Measurements from ENCODE around the gene BRSK1.

Gene BRSK1

GRCh38 chr19:55283548-55284377 lies at the start of gene BRSK1:
TSS of gene BRSK1 (plus strand) at chr19:55283997. CDS start at chr19:55284443, 446 bp downstream.
- peak within 1 kb of the TSS; percentile 53 for H3K4me3 ChIP-seq (ENCODE audit: low read depth, low read length)
- DNase-seq (ENCODE audit: low read depth): peak; percentile 14

- H3K4me3 ChIP-seq (ENCODE audit: low read depth, low read length): no peak overlapping the region
- no peak for DNase-seq (ENCODE audit: low read depth)
Observed at GRCh38 chr19:55238030-55238429, 45.8 kb upstream of the BRSK1 start.

- DNase-seq (ENCODE audit: low read depth): no peak
- no peak overlapping the region for H3K4me3 ChIP-seq (ENCODE audit: low read depth, low read length)
Observed at GRCh38 chr19:55239004-55239403, 44.8 kb upstream of the BRSK1 start.

DNA sequence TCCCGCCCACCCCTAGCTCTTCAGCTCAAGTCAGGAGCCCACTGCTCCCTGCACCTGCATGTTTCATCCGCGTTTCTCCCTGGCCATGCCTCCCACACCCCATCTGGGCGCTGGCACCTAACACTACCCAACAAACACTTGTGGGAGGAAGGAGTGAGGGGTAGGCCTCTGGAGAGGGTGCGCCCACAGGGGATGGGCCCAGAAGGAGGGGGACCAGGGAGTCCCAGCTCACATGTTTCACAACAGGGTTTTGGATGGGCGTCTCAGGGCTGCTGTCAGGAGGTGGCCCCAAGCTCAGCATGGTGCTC lies 43.1 kb upstream of the BRSK1 start:
- H3K4me3 ChIP-seq (ENCODE audit: low read depth, low read length): no peak overlapping the region
- no peak for DNase-seq (ENCODE audit: low read depth)

- no peak for DNase-seq (ENCODE audit: low read depth)
- no peak overlapping the region for H3K4me3 ChIP-seq (ENCODE audit: low read depth, low read length)
Observed at GRCh38 chr19:55241143-55241934, 42.5 kb upstream of the BRSK1 start.

GRCh38 chr19:55241935-55242464 lies 41.8 kb upstream of the BRSK1 start:
- no peak overlapping the region for H3K4me3 ChIP-seq (ENCODE audit: low read depth, low read length)
- no peak for DNase-seq (ENCODE audit: low read depth)

DNA sequence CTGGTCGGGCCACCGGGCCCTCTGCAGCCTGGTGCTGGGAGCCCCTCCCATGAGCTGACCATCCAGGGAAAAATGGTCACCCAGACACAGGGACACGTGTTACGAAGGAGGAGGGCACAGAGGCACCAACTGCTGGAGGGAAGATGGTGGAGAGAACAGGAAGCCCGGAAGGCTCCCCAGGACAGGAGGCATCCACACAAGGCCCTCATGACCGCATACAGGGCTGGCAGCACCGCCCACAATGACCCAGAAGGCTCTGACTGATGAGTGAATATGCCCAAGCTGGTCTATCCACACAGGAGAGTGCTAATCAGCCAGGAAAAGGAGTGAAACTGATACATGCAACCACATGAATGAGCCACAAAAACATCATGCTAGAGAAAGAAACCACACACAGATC lies 41.3 kb upstream of the BRSK1 start:
- no peak overlapping the region for H3K4me3 ChIP-seq (ENCODE audit: low read depth, low read length)
- no peak for DNase-seq (ENCODE audit: low read depth)

DNA sequence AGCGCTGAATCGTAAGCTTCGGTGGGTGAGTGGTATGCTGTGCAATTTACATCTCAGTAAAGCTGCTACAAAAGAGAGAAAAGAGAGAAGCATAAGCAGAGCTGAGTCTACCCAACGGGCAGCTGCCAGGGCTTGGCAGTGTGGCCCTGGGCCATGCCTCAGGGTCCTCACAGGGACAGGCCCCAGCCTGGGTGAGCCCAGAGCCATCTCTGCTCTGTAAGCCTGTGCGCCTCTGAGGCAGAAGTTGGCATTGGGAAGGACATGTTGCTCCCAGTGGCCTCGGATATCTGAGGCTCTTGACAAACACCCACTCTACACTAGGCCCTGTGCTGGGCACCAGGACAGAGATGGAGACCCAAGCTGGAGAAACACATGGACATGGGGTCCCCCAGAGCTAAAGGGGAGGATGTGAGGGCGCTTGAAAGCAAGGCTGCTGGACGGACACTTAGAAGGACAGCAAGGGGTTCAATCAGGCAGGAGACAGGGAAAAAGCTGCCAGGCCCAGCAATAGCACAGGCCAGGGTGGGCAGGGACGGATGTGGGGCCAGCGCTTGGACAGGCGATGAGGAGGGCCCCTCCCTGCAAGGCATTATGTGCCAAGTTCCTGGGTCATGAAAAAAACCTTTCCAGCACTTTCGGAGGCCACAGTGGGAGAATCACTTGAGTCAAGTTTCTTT lies 39.7 kb upstream of the BRSK1 start:
- no peak for DNase-seq (ENCODE audit: low read depth)
- no peak overlapping the region for H3K4me3 ChIP-seq (ENCODE audit: low read depth, low read length)

GRCh38 chr19:55245236-55245904 lies 38.4 kb upstream of the BRSK1 start:
- no peak overlapping the region for H3K4me3 ChIP-seq (ENCODE audit: low read depth, low read length)
- no peak for DNase-seq (ENCODE audit: low read depth)

GRCh38 chr19:55246462-55247451 lies 37.0 kb upstream of the BRSK1 start:
- DNase-seq (ENCODE audit: low read depth): no peak
- H3K4me3 ChIP-seq (ENCODE audit: low read depth, low read length): no peak overlapping the region

- peak; percentile 24 for DNase-seq (ENCODE audit: low read depth)
Observed at GRCh38 chr19:55247621-55248099, 36.1 kb upstream of the BRSK1 start.

GRCh38 chr19:55248166-55248675 lies 35.6 kb upstream of the BRSK1 start:
- DNase-seq (ENCODE audit: low read depth): no peak
- H3K4me3 ChIP-seq (ENCODE audit: low read depth, low read length): no peak overlapping the region

More at GRCh38 chr19:55247621-55248099, 36.1 kb upstream of the BRSK1 start:
- H3K4me3 ChIP-seq (ENCODE audit: low read depth, low read length): no peak overlapping the region

- H3K4me3 ChIP-seq (ENCODE audit: low read depth, low read length): no peak overlapping the region
- no peak for DNase-seq (ENCODE audit: low read depth)
Observed at GRCh38 chr19:55248704-55249103, 35.1 kb upstream of the BRSK1 start.

- H3K4me3 ChIP-seq (ENCODE audit: low read depth, low read length): no peak overlapping the region
- no peak for DNase-seq (ENCODE audit: low read depth)
Observed at GRCh38 chr19:55249841-55250240, 34.0 kb upstream of the BRSK1 start.

GRCh38 chr19:55250262-55251036 lies 33.3 kb upstream of the BRSK1 start:
- no peak overlapping the region for H3K4me3 ChIP-seq (ENCODE audit: low read depth, low read length)
- no peak for DNase-seq (ENCODE audit: low read depth)

- peak; percentile 4 for DNase-seq (ENCODE audit: low read depth)
- H3K4me3 ChIP-seq (ENCODE audit: low read depth, low read length): no peak overlapping the region
Observed at GRCh38 chr19:55251341-55252081, 32.3 kb upstream of the BRSK1 start.

All from skeletal muscle cell (primary cell).